IMR-90 (cell line): Measurements from ENCODE around the gene ZNG1A. TPM values are rescaled to one million over a fixed set of nuclear protein-coding genes. Genes with fewer than 3 reads are reported as not detected.

ENCODE experiments used
- ATAC-seq: fragments of 200-7000 bp; cut with Tn5 transposase; 2 replicates; pipeline ENCODE4 v1.9.1; 2020; ENCODE audit warnings: low read depth, mild to moderate bottlenecking, moderate library complexity
- BruUV-seq: library from RNA; stranded (reverse); fragments of 400-500 nt; replicated peaks from 2 replicates; lab custom pipeline; 2021; lab: Mats Ljungman, UMichigan
- CTCF ChIA-PET: fragments of 300-600 bp; formaldehyde crosslinking; extraction: SDS; loops from one replicate; lab custom pipeline; 2021; ENCODE audit warnings: antibody characterized with exemption; lab: Yijun Ruan, JAX
- POLR2A ChIA-PET: fragments of 300-600 bp; sonication (Branson Sonifier 250); formaldehyde crosslinking; loops from one replicate; lab custom pipeline; 2022; ENCODE audit warnings: antibody characterized with exemption; ENCODE audit not compliant: unreplicated experiment; lab: Charles Lee
- DNase-seq: peaks from one replicate; pipeline ENCODE4 v3.0.0; 2013
- H2AFZ ChIP-seq: replicated peaks from 2 replicates; pipeline ENCODE3; 2013; ENCODE audit warnings: low read length, mild to moderate bottlenecking; ENCODE audit not compliant: poor library complexity
- H2AK5ac ChIP-seq: 2 replicates; pipeline ENCODE4 v1.6.1; 2013; ENCODE audit warnings: low read depth, low read length, inconsistent platforms
- H2AK9ac ChIP-seq: replicated peaks from 2 replicates; pipeline ENCODE3; 2013; ENCODE audit warnings: mild to moderate bottlenecking, low read depth, low read length, moderate library complexity; ENCODE audit not compliant: poor library complexity
- H2BK120ac ChIP-seq: 2 replicates; pipeline ENCODE4 v1.6.1; 2013; ENCODE audit warnings: low read depth, low read length, inconsistent platforms
- H2BK15ac ChIP-seq: 3 replicates; pipeline ENCODE4 v1.6.1; 2013; ENCODE audit warnings: low read depth, low read length, inconsistent platforms
- H2BK20ac ChIP-seq: 2 replicates; pipeline ENCODE4 v1.6.1; 2013; ENCODE audit warnings: low read depth, mild to moderate bottlenecking, inconsistent platforms, low read length, moderate library complexity
- H2BK5ac ChIP-seq: 2 replicates; pipeline ENCODE4 v1.6.1; 2013; ENCODE audit warnings: mild to moderate bottlenecking, low read depth, low read length, inconsistent platforms; ENCODE audit not compliant: poor library complexity, severe bottlenecking
- H3K14ac ChIP-seq: replicated peaks from 2 replicates; pipeline ENCODE4 v1.6.1; 2013; ENCODE audit warnings: low read depth, low read length, inconsistent platforms
- H3K18ac ChIP-seq: 2 replicates; pipeline ENCODE4 v1.6.1; 2013; ENCODE audit warnings: low read depth, low read length, control low read depth
- H3K23ac ChIP-seq: 2 replicates; pipeline ENCODE4 v1.6.1; 2013; ENCODE audit warnings: low read depth, low read length, inconsistent platforms
- H3K27ac ChIP-seq: 2 replicates; pipeline ENCODE4 v1.5.1; 2013; ENCODE audit warnings: mild to moderate bottlenecking, control low read depth, low read length; ENCODE audit not compliant: insufficient read depth
- H3K27me3 ChIP-seq: 2 replicates; pipeline ENCODE4 v1.6.1; 2013; ENCODE audit warnings: low read length; ENCODE audit not compliant: control insufficient read depth, insufficient read depth
- H3K36me3 ChIP-seq: 2 replicates; pipeline ENCODE4 v1.6.1; 2013; ENCODE audit warnings: low read length, mixed read lengths; ENCODE audit not compliant: control insufficient read depth, insufficient read depth
- H3K4ac ChIP-seq: 2 replicates; pipeline ENCODE4 v1.6.1; 2013; ENCODE audit warnings: low read depth, low read length, inconsistent platforms
- H3K4me1 ChIP-seq: 2 replicates; pipeline ENCODE4 v1.6.1; 2013; ENCODE audit warnings: low read length, mixed read lengths; ENCODE audit not compliant: control insufficient read depth, insufficient read depth
- H3K4me2 ChIP-seq: 2 replicates; pipeline ENCODE4 v1.6.1; 2013; ENCODE audit warnings: low read depth, mild to moderate bottlenecking, control low read depth, low read length, moderate library complexity
- H3K4me3 ChIP-seq: 2 replicates; pipeline ENCODE4 v1.5.1; 2013; ENCODE audit warnings: low read depth, mild to moderate bottlenecking, control low read depth, low read length, moderate library complexity; ENCODE audit not compliant: insufficient read depth
- H3K56ac ChIP-seq: 2 replicates; pipeline ENCODE4 v1.6.1; 2013; ENCODE audit warnings: low read length, inconsistent platforms; ENCODE audit not compliant: insufficient read depth; ENCODE audit errors: extremely low read depth
- H3K79me1 ChIP-seq, 2 experiments: 2 replicates each; pipeline ENCODE4 v1.6.1; 2013; ENCODE audit warnings: low read length in 2 of 2, inconsistent platforms in 1 of 2, low read depth in 1 of 2
- H3K9ac ChIP-seq: 2 replicates; pipeline ENCODE4 v1.6.1; 2013; ENCODE audit warnings: low read depth, low read length, control low read depth
- H3K9me1 ChIP-seq: 2 replicates; pipeline ENCODE4 v1.6.1; 2013; ENCODE audit warnings: low read length, inconsistent platforms; ENCODE audit not compliant: insufficient read depth
- H3K9me3 ChIP-seq: 2 replicates; pipeline ENCODE4 v1.6.1; 2013; ENCODE audit warnings: low read length; ENCODE audit not compliant: control insufficient read depth, insufficient read depth
- H4K20me1 ChIP-seq: 2 replicates; pipeline ENCODE4 v1.6.1; 2013; ENCODE audit warnings: low read length, inconsistent platforms; ENCODE audit not compliant: insufficient read depth
- H4K5ac ChIP-seq: 2 replicates; pipeline ENCODE4 v1.6.1; 2013; ENCODE audit warnings: mild to moderate bottlenecking, low read depth, low read length, control low read depth
- H4K8ac ChIP-seq, 2 experiments: 2 replicates each; pipeline ENCODE4 v1.6.1; 2013; ENCODE audit warnings: low read depth in 2 of 2, low read length in 2 of 2, control low read depth in 1 of 2, inconsistent platforms in 1 of 2
- H4K91ac ChIP-seq: 2 replicates; pipeline ENCODE4 v1.6.1; 2013; ENCODE audit warnings: low read depth, low read length, inconsistent platforms; ENCODE audit not compliant: insufficient read depth
- BHLHE40 ChIP-seq: fragments of 150-350 bp; IDR thresholded peaks from 2 replicates; pipeline ENCODE4 v1.6.1; 2016; ENCODE audit warnings: mild to moderate bottlenecking, low read depth, low read length
- CEBPB ChIP-seq: IDR thresholded peaks from 2 replicates; pipeline ENCODE4 v1.6.1; 2012; ENCODE audit warnings: low read depth, low read length, improper control_type of control experiment
- CHD1 ChIP-seq: IDR thresholded peaks from 2 replicates; pipeline ENCODE4 v1.6.1; 2012; ENCODE audit warnings: low read depth, low read length, improper control_type of control experiment
- CTCF ChIP-seq: conservative IDR thresholded peaks from 2 replicates; pipeline ENCODE4 v1.5.1; 2012; ENCODE audit warnings: mild to moderate bottlenecking, low read depth, low read length, improper control_type of control experiment
- FOS ChIP-seq: fragments of 150-350 bp; IDR thresholded peaks from 2 replicates; pipeline ENCODE4 v1.6.1; 2016; ENCODE audit warnings: low read depth, low read length
- MAFK ChIP-seq: IDR thresholded peaks from 2 replicates; pipeline ENCODE4 v1.6.1; 2012; ENCODE audit warnings: low read depth, low read length, improper control_type of control experiment
- MAZ ChIP-seq: IDR thresholded peaks from 2 replicates; pipeline ENCODE4 v1.6.1; 2012; ENCODE audit warnings: low read depth, mild to moderate bottlenecking, low read length, improper control_type of control experiment, moderate library complexity, borderline replicate concordance
- MXI1 ChIP-seq: IDR thresholded peaks from 2 replicates; pipeline ENCODE4 v1.6.1; 2012; ENCODE audit warnings: low read depth, mild to moderate bottlenecking, low read length, moderate library complexity, borderline replicate concordance
- NFE2L2 ChIP-seq: fragments of 150-350 bp; IDR thresholded peaks from 2 replicates; pipeline ENCODE4 v1.6.1; 2016; ENCODE audit warnings: low read depth, mild to moderate bottlenecking, low read length
- POLR2A ChIP-seq: IDR thresholded peaks from 2 replicates; pipeline ENCODE4 v1.6.1; 2012; ENCODE audit warnings: mild to moderate bottlenecking, low read depth, low read length
- RAD21 ChIP-seq: IDR thresholded peaks from 2 replicates; pipeline ENCODE4 v1.6.1; 2012; ENCODE audit warnings: low read length, improper control_type of control experiment
- RCOR1 ChIP-seq: IDR thresholded peaks from 2 replicates; pipeline ENCODE4 v1.6.1; 2012; ENCODE audit warnings: mild to moderate bottlenecking, low read length, improper control_type of control experiment; ENCODE audit not compliant: insufficient replicate concordance
- RFX5 ChIP-seq: IDR thresholded peaks from 2 replicates; pipeline ENCODE4 v1.8.0; 2012; ENCODE audit warnings: low read depth, mild to moderate bottlenecking, low read length, moderate library complexity
- SMC3 ChIP-seq: fragments of 150-350 bp; IDR thresholded peaks from 2 replicates; pipeline ENCODE4 v1.6.1; 2016; ENCODE audit warnings: low read depth, mild to moderate bottlenecking, antibody characterized with exemption, low read length, moderate library complexity
- USF2 ChIP-seq: fragments of 150-350 bp; IDR thresholded peaks from 2 replicates; pipeline ENCODE4 v1.6.1; 2017; ENCODE audit warnings: mild to moderate bottlenecking, antibody characterized with exemption, low read length, low read depth
- WGBS, 2 experiments: methylation state at CpG; one replicate each; pipeline versions ENCODE4 v1.1.5 to v1.1.7; 2013; ENCODE audit warnings: missing lambda C conversion rate in 2 of 2; ENCODE audit not compliant: insufficient read length in 1 of 2; ENCODE audit errors: extremely low coverage in 2 of 2; 5-methylcytosine and 5-hydroxymethylcytosine counted together
- dilution Hi-C: fragments of 300-500 bp; cut with HindIII; formaldehyde crosslinking; loops from one replicate; pipeline ENCODE4 v1.14.3; 2018; ENCODE audit warnings: low sequenced_read_pairs; ENCODE audit not compliant: unreplicated experiment
- in situ Hi-C: fragments of 300-500 bp; cut with MboI; formaldehyde crosslinking; loops from 3 replicates; pipeline ENCODE4 v1.14.3; 2019; ENCODE audit warnings: low sequenced_read_pairs, inconsistent platforms, mixed read lengths
- intact Hi-C: fragments of 100-400 bp; cut with micrococcal nuclease; formaldehyde crosslinking; loops from 2 replicates; pipeline ENCODE4 v1.10.0; 2022
- polyA plus RNA-seq, 3 experiments: library from polyadenylated mRNA; depleted of rRNA; stranded (reverse); fragments of >200 nt; gene quantifications; 2 replicates each; pipeline ENCODE4 v1.2.3, GENCODE V29; 2012; ENCODE audit warnings: low replicate concordance in 1 of 3
- total RNA-seq: library from RNA; depleted of rRNA; stranded (reverse); fragments of >200 nt; gene quantifications from 2 replicates; pipeline ENCODE4 v1.2.3, GENCODE V29; 2012
- TF ChIP-seq, protein P1 (sequence below): fragments of 150-350 bp; IDR thresholded peaks from 2 replicates; pipeline ENCODE4 v1.6.1; 2016; ENCODE audit warnings: low read depth, mild to moderate bottlenecking, low read length, moderate library complexity, borderline replicate concordance

Gene ZNG1A
- total and polyA plus RNA-seq, 2 of the 4 experiments (the other 2 are of a cell fraction): 12.2 to 12.4 TPM

- Histone ChIP-seq H3K27ac (no peak overlapping the region), H4K8ac (no peak overlapping the region), H4K5ac (no peak overlapping the region), H3K4me1 (no peaks in the 10 kb centered on the region), H3K14ac (no peak overlapping the region), H3K4me3 (no peak overlapping the region), H3K56ac (no peak overlapping the region), H2BK15ac (no peak overlapping the region), H3K4me2 (no peak overlapping the region), H3K36me3 (no peaks in the 10 kb centered on the region), H4K91ac (no peak overlapping the region), H3K23ac (no peak overlapping the region), H2AK5ac (no peak overlapping the region), H2BK5ac (no peak overlapping the region), H2AFZ (no peak overlapping the region), H3K27me3 (peaks cover 23% of the 10 kb centered on the region), H4K20me1 (no peaks in the 10 kb centered on the region), H3K18ac (no peak overlapping the region), H3K9me1 (no peaks in the 10 kb centered on the region), H3K79me1 (no peaks in the 10 kb centered on the region), H2AK9ac (no peak overlapping the region), H3K9ac (no peak overlapping the region), H3K4ac (no peak overlapping the region), H2BK20ac (no peak overlapping the region), H3K9me3 (no peaks in the 10 kb centered on the region), H2BK120ac (no peak overlapping the region)
- in situ Hi-C loops: no loop called here
- no peak for ATAC-seq
- CTCF ChIA-PET: interaction anchor here (0.6 kb wide), 1 partner anchor 74 kb away, joined by 3 read pairs; no protein-coding TSS in a partner anchor
- 43% methylated on average over 1 of the region's 5 CpGs; no CpG with 5 or more reads in 1 of the 2 experiments for WGBS, 2 experiments
- TF ChIP-seq RAD21 (no peak), SMC3 (no peak), CHD1 (no peak), USF2 (no peak), RFX5 (no peak), CEBPB (no peak), POLR2A (no peak), BHLHE40 (no peak), MAZ (no peak), MAFK (no peak), MXI1 (no peak), FOS (no peak), RCOR1 (no peak), CTCF (no peak), NFE2L2 (no peak)
- TF ChIP-seq, protein P1, sequence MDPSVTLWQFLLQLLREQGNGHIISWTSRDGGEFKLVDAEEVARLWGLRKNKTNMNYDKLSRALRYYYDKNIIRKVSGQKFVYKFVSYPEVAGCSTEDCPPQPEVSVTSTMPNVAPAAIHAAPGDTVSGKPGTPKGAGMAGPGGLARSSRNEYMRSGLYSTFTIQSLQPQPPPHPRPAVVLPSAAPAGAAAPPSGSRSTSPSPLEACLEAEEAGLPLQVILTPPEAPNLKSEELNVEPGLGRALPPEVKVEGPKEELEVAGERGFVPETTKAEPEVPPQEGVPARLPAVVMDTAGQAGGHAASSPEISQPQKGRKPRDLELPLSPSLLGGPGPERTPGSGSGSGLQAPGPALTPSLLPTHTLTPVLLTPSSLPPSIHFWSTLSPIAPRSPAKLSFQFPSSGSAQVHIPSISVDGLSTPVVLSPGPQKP: no peak
- dilution Hi-C loops: no loop called here
- POLR2A ChIA-PET: no interaction called here
- no peak for DNase-seq
- intact Hi-C loops: no loop called here
- no TSS peak for BruUV-seq
Observed at GRCh38 chr9:211557-211956, 32.7 kb upstream of the ZNG1A start.
